ENCODE results near the gene SPARC. TPM values are rescaled to one million over a fixed set of nuclear protein-coding genes. Genes with fewer than 3 reads are reported as not detected.

Gene SPARC
- total RNA-seq, 1 donor from 2014 or later = 435 TPM

DNA sequence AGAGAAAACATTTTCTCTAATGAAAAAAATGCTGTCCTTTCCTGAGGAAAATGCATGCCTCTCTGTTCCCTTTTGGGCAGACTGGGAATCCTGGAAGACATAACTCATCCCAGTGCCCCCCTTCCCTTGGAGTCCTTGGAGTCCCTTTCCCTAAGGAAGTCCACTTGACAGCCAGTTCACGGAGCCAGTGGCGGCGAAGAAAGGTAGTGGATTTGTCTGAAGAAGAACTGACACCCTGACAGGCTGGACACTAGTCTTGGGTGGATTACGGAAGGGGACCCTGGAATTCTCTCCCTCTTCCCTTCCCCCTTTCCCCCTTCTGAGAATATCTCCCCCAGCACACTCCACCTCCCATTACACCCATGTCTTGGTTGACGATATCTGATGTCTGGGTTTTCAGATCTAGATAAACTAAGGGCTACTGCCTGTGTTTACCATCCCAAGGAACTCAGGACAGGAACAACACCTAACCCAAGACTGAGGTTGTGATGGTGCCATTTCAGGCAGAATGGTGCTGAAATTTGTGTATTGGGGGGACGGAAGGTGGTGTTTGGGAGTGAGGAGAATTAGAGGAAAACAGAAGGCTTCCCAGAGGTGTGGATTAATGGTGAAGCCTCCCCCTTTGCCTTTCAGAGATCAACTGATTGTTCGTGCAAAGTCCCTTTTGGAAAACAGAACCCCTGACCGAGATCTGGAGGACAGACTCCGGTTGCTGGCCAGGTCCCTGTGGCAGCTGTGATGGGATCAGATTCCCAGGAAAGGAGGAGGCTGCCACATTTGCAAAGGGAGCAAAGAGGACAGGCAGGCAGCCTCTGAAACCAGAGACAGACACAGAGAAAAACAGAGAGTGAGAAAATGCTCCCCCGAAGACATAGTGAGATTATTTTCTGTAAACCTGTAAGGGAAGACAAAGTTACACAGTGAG lies 704 bp downstream of the SPARC start:
- Mint-ChIP-seq H3K36me3 (ENCODE audit: low read depth) (no peaks in the 10 kb centered on the region), H3K9me3 (no peaks in the 10 kb centered on the region), H3K4me1 (peaks cover 55% of the 10 kb centered on the region), H3K4me3 (peak overlapping the region; percentile 96), H3K27me3 (ENCODE audit: low read depth) (no peaks in the 10 kb centered on the region), H3K27ac (ENCODE audit: unreplicated experiment) (peak overlapping the region; percentile 98)
- DNase-seq (ENCODE audit: low read depth, low spot score) = no peak
- TF ChIP-seq, protein P1, sequence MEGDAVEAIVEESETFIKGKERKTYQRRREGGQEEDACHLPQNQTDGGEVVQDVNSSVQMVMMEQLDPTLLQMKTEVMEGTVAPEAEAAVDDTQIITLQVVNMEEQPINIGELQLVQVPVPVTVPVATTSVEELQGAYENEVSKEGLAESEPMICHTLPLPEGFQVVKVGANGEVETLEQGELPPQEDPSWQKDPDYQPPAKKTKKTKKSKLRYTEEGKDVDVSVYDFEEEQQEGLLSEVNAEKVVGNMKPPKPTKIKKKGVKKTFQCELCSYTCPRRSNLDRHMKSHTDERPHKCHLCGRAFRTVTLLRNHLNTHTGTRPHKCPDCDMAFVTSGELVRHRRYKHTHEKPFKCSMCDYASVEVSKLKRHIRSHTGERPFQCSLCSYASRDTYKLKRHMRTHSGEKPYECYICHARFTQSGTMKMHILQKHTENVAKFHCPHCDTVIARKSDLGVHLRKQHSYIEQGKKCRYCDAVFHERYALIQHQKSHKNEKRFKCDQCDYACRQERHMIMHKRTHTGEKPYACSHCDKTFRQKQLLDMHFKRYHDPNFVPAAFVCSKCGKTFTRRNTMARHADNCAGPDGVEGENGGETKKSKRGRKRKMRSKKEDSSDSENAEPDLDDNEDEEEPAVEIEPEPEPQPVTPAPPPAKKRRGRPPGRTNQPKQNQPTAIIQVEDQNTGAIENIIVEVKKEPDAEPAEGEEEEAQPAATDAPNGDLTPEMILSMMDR (conservative IDR thresholded peaks at IDR 0.05) = no peak

DNA sequence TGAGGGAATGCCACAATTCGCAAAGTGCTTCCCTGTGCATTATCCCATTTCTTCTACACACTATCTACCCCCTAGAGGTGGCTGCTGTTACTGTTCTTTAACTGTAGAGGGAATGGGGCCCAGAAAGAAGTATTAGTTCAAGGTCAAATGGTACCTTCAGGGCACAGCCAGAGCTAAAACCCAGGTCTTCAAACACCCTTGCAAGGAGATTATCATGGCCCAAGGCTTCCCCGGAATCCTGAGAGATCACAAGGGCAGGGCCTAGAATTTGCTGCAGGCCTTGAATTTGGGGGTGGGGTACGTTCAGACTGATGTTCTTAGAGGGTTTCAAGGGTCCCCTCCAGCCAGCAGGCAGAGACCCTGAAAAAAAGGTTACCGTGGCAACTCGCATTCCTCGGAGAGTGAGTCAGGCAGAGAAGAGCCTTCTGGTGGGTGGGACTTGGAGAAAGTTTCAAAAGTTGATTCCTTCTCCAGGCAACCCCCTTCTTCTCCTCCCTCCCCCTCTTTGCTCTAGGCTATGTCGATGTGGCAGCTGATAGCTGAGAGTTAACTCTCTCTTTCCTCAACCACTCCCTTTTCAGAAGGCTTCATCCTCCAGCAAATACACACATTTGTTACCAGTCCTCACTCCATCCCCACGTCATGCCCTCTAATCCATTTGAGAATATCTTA lies 1.9 kb downstream of the SPARC start:
- peak overlapping the region; percentile 96 for H3K4me3 Mint-ChIP-seq
- H3K4me1 Mint-ChIP-seq = peaks cover 55% of the 10 kb centered on the region
- peak overlapping the region; percentile 98 for H3K27ac Mint-ChIP-seq (ENCODE audit: unreplicated experiment)
- TF ChIP-seq, protein P1 (conservative IDR thresholded peaks at IDR 0.05) = peak; percentile 53
- no peaks in the 10 kb centered on the region for H3K36me3 Mint-ChIP-seq (ENCODE audit: low read depth)
- no peaks in the 10 kb centered on the region for H3K27me3 Mint-ChIP-seq (ENCODE audit: low read depth)
- DNase-seq (ENCODE audit: low read depth, low spot score) = peak; percentile 57
- no peaks in the 10 kb centered on the region for H3K9me3 Mint-ChIP-seq

- H3K27me3 Mint-ChIP-seq (ENCODE audit: low read depth) = no peaks in the 10 kb centered on the region
- no peaks in the 10 kb centered on the region for H3K36me3 Mint-ChIP-seq (ENCODE audit: low read depth)
- no peak overlapping the region for H3K27ac Mint-ChIP-seq (ENCODE audit: unreplicated experiment)
- TF ChIP-seq, protein P1 (conservative IDR thresholded peaks at IDR 0.05) = no peak
- peaks cover 56% of the 10 kb centered on the region for H3K4me1 Mint-ChIP-seq
- no peak for DNase-seq (ENCODE audit: low read depth, low spot score)
- peak overlapping the region; percentile 96 for H3K4me3 Mint-ChIP-seq
- no peaks in the 10 kb centered on the region for H3K9me3 Mint-ChIP-seq
Observed at GRCh38 chr5:151683986-151684588, 2.6 kb downstream of the SPARC start.

DNA sequence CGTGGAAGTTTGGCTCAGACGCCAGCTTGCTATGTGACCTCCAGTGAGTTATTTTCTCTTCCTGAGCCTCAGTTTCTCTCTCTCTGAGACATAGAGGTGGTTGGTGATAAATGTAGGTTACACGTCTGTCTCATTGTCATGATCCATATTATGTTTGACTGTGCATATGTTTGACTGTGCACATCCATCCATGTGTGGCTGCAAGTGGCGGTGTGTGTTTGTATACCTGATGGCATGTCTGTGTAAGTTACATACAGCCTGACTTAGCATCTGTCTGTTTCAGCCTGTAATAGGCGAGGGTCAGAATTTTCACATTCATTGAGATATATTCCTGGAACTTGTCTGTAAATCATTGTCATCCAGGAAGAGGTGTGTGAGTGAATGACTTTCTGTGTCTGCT lies 3.3 kb downstream of the SPARC start:
- peak overlapping the region; percentile 64 for H3K27ac Mint-ChIP-seq (ENCODE audit: unreplicated experiment)
- H3K4me3 Mint-ChIP-seq = no peak overlapping the region
- H3K4me1 Mint-ChIP-seq = peaks cover 63% of the 10 kb centered on the region
- DNase-seq (ENCODE audit: low read depth, low spot score) = no peak
- no peaks in the 10 kb centered on the region for H3K36me3 Mint-ChIP-seq (ENCODE audit: low read depth)
- H3K9me3 Mint-ChIP-seq = no peaks in the 10 kb centered on the region
- H3K27me3 Mint-ChIP-seq (ENCODE audit: low read depth) = no peaks in the 10 kb centered on the region
- TF ChIP-seq, protein P1 (conservative IDR thresholded peaks at IDR 0.05) = no peak

GRCh38 chr5:151682751-151683331 lies 3.9 kb downstream of the SPARC start:
- Mint-ChIP-seq H3K4me1 (peaks cover 69% of the 10 kb centered on the region), H3K4me3 (peak overlapping the region; percentile 60), H3K9me3 (no peaks in the 10 kb centered on the region), H3K27ac (ENCODE audit: unreplicated experiment) (peak overlapping the region; percentile 64), H3K36me3 (ENCODE audit: low read depth) (no peaks in the 10 kb centered on the region), H3K27me3 (ENCODE audit: low read depth) (no peaks in the 10 kb centered on the region)
- TF ChIP-seq, protein P1 (conservative IDR thresholded peaks at IDR 0.05) = no peak
- no peak for DNase-seq (ENCODE audit: low read depth, low spot score)
